Measurements from ENCODE around the gene LCP1.

The LCP1 gene

DNA sequence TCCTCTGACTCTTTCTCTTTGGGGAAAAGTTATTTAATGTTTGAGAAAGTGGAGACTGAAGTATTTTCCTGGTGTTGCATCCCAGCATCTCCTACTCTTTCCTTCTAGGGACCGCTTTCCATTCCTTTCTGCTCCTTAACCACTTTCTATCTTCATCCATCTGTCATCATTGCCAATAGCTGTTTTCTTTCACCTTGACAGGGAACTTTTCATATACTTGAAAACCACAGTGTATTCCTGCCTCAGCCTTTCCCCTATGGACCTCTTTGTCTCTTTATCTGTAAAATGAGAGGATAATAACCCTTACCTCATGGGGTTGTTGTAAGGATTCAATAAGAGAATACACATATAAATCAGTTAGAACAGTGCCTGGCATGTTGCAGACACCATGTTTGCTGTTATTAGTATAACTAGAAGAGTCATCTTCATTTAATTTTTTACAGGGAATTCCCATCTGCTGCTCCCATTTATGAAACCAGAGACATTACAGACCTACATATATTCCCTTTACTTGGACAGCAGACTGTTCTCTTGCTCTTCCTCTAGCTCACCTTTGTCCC is 31.8 kb downstream of the LCP1 start:
- Histone ChIP-seq H3K4me3 (ENCODE audit: low read depth, low read length, poor library complexity, severe bottlenecking) (no peak overlapping the region), H3K27ac (ENCODE audit: low read depth, low read length, poor library complexity, severe bottlenecking) (no peak overlapping the region), H3K4me2 (ENCODE audit: low read length) (no peak overlapping the region), H3K9ac (ENCODE audit: low read length) (no peak overlapping the region), H3K79me2 (ENCODE audit: insufficient read depth, low read length) (no peaks in the 10 kb centered on the region), H3F3A (ENCODE audit: insufficient read depth, low read length) (0 out of 2 replicates have a peak, but pooled peaks cover 4% of the 10 kb centered on the region), H3K4me1 (ENCODE audit: insufficient read depth, low read length, severe bottlenecking) (no peaks in the 10 kb centered on the region), H3K9me3 (ENCODE audit: low read length) (no peaks in the 10 kb centered on the region), H3K36me3 (ENCODE audit: insufficient read depth, low read length) (peaks cover 96% of the 10 kb centered on the region), H3K9me2 (ENCODE audit: low read depth, low read length) (no peaks in the 10 kb centered on the region), H4K20me1 (ENCODE audit: insufficient read depth, low read length) (no peaks in the 10 kb centered on the region), H2AFZ (ENCODE audit: low read length) (no peak overlapping the region), H3K27me3 (ENCODE audit: insufficient read depth, low read length) (no peaks in the 10 kb centered on the region)
- no peak for TF ChIP-seq CTCF (IDR thresholded peaks at IDR 0.05; ENCODE audit: low read length)
- TF ChIP-seq EZH2 (IDR thresholded peaks at IDR 0.05; ENCODE audit: borderline replicate concordance, low read length), result no peak

GRCh38 chr13:46149272-46150133 is 32.5 kb downstream of the LCP1 start:
- Histone ChIP-seq H3K4me2 (ENCODE audit: low read length) (no peak overlapping the region), H2AFZ (ENCODE audit: low read length) (no peak overlapping the region), H3K4me3 (ENCODE audit: low read depth, low read length, poor library complexity, severe bottlenecking) (no peak overlapping the region), H3K27ac (ENCODE audit: low read depth, low read length, poor library complexity, severe bottlenecking) (no peak overlapping the region), H4K20me1 (ENCODE audit: insufficient read depth, low read length) (no peaks in the 10 kb centered on the region), H3K9ac (ENCODE audit: low read length) (no peak overlapping the region), H3K27me3 (ENCODE audit: insufficient read depth, low read length) (no peaks in the 10 kb centered on the region), H3K36me3 (ENCODE audit: insufficient read depth, low read length) (peaks cover 96% of the 10 kb centered on the region), H3F3A (ENCODE audit: insufficient read depth, low read length) (0 out of 2 replicates have a peak, but pooled peaks cover 4% of the 10 kb centered on the region), H3K9me3 (ENCODE audit: low read length) (no peaks in the 10 kb centered on the region), H3K9me2 (ENCODE audit: low read depth, low read length) (no peaks in the 10 kb centered on the region), H3K79me2 (ENCODE audit: insufficient read depth, low read length) (no peaks in the 10 kb centered on the region), H3K4me1 (ENCODE audit: insufficient read depth, low read length, severe bottlenecking) (no peaks in the 10 kb centered on the region)
- TF ChIP-seq CTCF (IDR thresholded peaks at IDR 0.05; ENCODE audit: low read length) (no peak), EZH2 (IDR thresholded peaks at IDR 0.05; ENCODE audit: borderline replicate concordance, low read length) (no peak)

GRCh38 chr13:46146898-46147297 is 35.1 kb downstream of the LCP1 start:
- peaks cover 95% of the 10 kb centered on the region for H3K36me3 ChIP-seq (ENCODE audit: insufficient read depth, low read length)

More at GRCh38 chr13:46146898-46147297, 35.1 kb downstream of the LCP1 start:
- Histone ChIP-seq H3K4me3 (ENCODE audit: low read depth, low read length, poor library complexity, severe bottlenecking) (no peak overlapping the region), H3K79me2 (ENCODE audit: insufficient read depth, low read length) (no peaks in the 10 kb centered on the region), H3K4me1 (ENCODE audit: insufficient read depth, low read length, severe bottlenecking) (no peaks in the 10 kb centered on the region), H3K4me2 (ENCODE audit: low read length) (no peak overlapping the region), H3K27ac (ENCODE audit: low read depth, low read length, poor library complexity, severe bottlenecking) (no peak overlapping the region), H2AFZ (ENCODE audit: low read length) (no peak overlapping the region), H3K27me3 (ENCODE audit: insufficient read depth, low read length) (no peaks in the 10 kb centered on the region), H3K9me3 (ENCODE audit: low read length) (no peaks in the 10 kb centered on the region), H4K20me1 (ENCODE audit: insufficient read depth, low read length) (no peaks in the 10 kb centered on the region), H3F3A (ENCODE audit: insufficient read depth, low read length) (0 out of 2 replicates have a peak, but pooled peaks cover 4% of the 10 kb centered on the region), H3K9me2 (ENCODE audit: low read depth, low read length) (no peaks in the 10 kb centered on the region), H3K9ac (ENCODE audit: low read length) (no peak overlapping the region)
- TF ChIP-seq EZH2 (IDR thresholded peaks at IDR 0.05; ENCODE audit: borderline replicate concordance, low read length) (no peak), CTCF (IDR thresholded peaks at IDR 0.05; ENCODE audit: low read length) (no peak)
